Sigmoid colon (tissue), 7 donors: ENCODE measurements around the gene MEIOB. TPM values are rescaled to one million over a fixed set of nuclear protein-coding genes. Genes with fewer than 3 reads are reported as not detected.

Source experiments
- DNase-seq: peaks from one replicate; pipeline ENCODE4 v3.0.0-alpha.2; 2019
- H3K27ac ChIP-seq, 4 donors: fragments of 200-600 bp; sonication (generic); one replicate each; pipeline ENCODE4 v1.5.1; 2016 to 2019; ENCODE audit warnings: mild to moderate bottlenecking in 1 of 4
- H3K27me3 ChIP-seq, 3 donors: fragments of 200-600 bp; sonication (generic); one replicate each; pipeline ENCODE4 v1.5.1; 2019; ENCODE audit warnings: mild to moderate bottlenecking in 1 of 3
- H3K36me3 ChIP-seq, 4 donors: fragments of 200-600 bp; sonication (generic); one replicate each; pipeline ENCODE4 v1.5.1; 2016 to 2019
- H3K4me1 ChIP-seq, 4 donors: fragments of 200-600 bp; sonication (generic); one replicate each; pipeline ENCODE4 v1.5.1; 2017 to 2019
- H3K4me3 ChIP-seq, 4 donors: fragments of 200-600 bp; sonication (generic); one replicate each; pipeline ENCODE4 v1.5.1; 2017 to 2019; ENCODE audit warnings: mild to moderate bottlenecking in 2 of 4, moderate library complexity in 1 of 4
- H3K9me3 ChIP-seq, 4 donors: fragments of 200-600 bp in 3 of 4; sonication (generic) in 3 of 4; one replicate each; pipeline versions ENCODE4 v1.5.1 to v1.6.1; 2013 to 2019
- CTCF ChIP-seq, 4 experiments: fragments of 450-650 bp in 3 of 4; fragments of 200-600 bp in 1 of 4; IDR thresholded peaks; one replicate each; pipeline ENCODE4 v1.5.1; 2016 to 2019; ENCODE audit warnings: antibody characterized with exemption in 4 of 4, mild to moderate bottlenecking in 3 of 4, moderate library complexity in 2 of 4
- EP300 ChIP-seq, 4 donors: sonication (generic); formaldehyde crosslinking; IDR thresholded peaks; one replicate each; pipeline ENCODE4 v1.6.1; 2017; ENCODE audit warnings: antibody characterized with exemption in 4 of 4
- POLR2A ChIP-seq, 2 donors: fragments of 450-650 bp; IDR thresholded peaks; one replicate each; pipeline ENCODE4 v1.6.1; 2016; ENCODE audit warnings: antibody characterized with exemption in 2 of 2, mild to moderate bottlenecking in 2 of 2, moderate library complexity in 2 of 2
- POLR2AphosphoS5 ChIP-seq, 4 donors: sonication (generic); formaldehyde crosslinking; IDR thresholded peaks; one replicate each; pipeline ENCODE4 v1.6.1; 2017; ENCODE audit warnings: antibody characterized with exemption in 4 of 4
- WGBS, 2 donors: extraction: QIAGEN DNeasy Blood & Tissue Kit; methylation state at CpG; one replicate each; pipeline ENCODE4 v1.1.7; 2013; 5-methylcytosine and 5-hydroxymethylcytosine counted together
- intact Hi-C: fragments of 100-400 bp; cut with DNase I; formaldehyde crosslinking; loops from one replicate; pipeline ENCODE4 v1.15.1; 2023
- polyA plus RNA-seq, 3 donors: library from polyadenylated mRNA; stranded (reverse); fragments of 200-250 nt; gene quantifications; one replicate each; pipeline ENCODE4 v1.2.3, GENCODE V29; 2013
- total RNA-seq, 4 donors: library from RNA; depleted of rRNA; stranded (reverse); fragments of >200 nt; gene quantifications; one replicate each; pipeline ENCODE4 v1.1.0, GENCODE V29; 2016
- donor health status: healthy with polysubstance abuse.
- donor health status: Bipolar disorder and iron deficiency.
- donor health status: healthy.

The MEIOB gene
- total and polyA plus RNA-seq, 7 donors: 0.10 TPM; not detected in 6

GRCh38 chr16:1851793-1852192, 20.2 kb downstream of the MEIOB start:
- 68 to 76% methylated on average over 4 of the region's 4 CpGs for WGBS, 2 donors
- intact Hi-C loops: no loop called here
- TF ChIP-seq CTCF (IDR thresholded peaks at IDR 0.05): no peak
- no peak for TF ChIP-seq POLR2AphosphoS5 (IDR thresholded peaks at IDR 0.05)
- no peak for TF ChIP-seq POLR2A (IDR thresholded peaks at IDR 0.05)
- TF ChIP-seq EP300 (IDR thresholded peaks at IDR 0.05): no peak
- no peak overlapping the region for H3K27ac ChIP-seq
- DNase-seq: no peak
- H3K4me1 ChIP-seq: no peaks in the 10 kb centered on the region
- peaks cover 0 to 15% (median 1%) of the 10 kb centered on the region in 3 donors for H3K27me3 ChIP-seq
- H3K4me3 ChIP-seq: no peak overlapping the region
- H3K36me3 ChIP-seq: no peaks in the 10 kb centered on the region
- H3K9me3 ChIP-seq: no peaks in the 10 kb centered on the region

- Histone ChIP-seq H3K4me3 (no peak overlapping the region), H3K27me3 (peaks cover 0 to 20% (median 0%) of the 10 kb centered on the region in 3 donors), H3K36me3 (no peaks in the 10 kb centered on the region), H3K4me1 (no peaks in the 10 kb centered on the region), H3K27ac (no peak overlapping the region), H3K9me3 (no peaks in the 10 kb centered on the region)
- 81 to 88% methylated on average over 7 of the region's 7 CpGs for whole genome bisulfite sequencing, 2 donors
- intact Hi-C loops: no loop called here
- TF ChIP-seq POLR2A (IDR thresholded peaks at IDR 0.05): no peak
- TF ChIP-seq CTCF (IDR thresholded peaks at IDR 0.05): no peak
- TF ChIP-seq POLR2AphosphoS5 (IDR thresholded peaks at IDR 0.05): no peak
- TF ChIP-seq EP300 (IDR thresholded peaks at IDR 0.05): no peak
- no peak for DNase-seq
Observed at GRCh38 chr16:1850981-1851380, 21.0 kb downstream of the MEIOB start.

GRCh38 chr16:1846416-1846815, 25.5 kb downstream of the MEIOB start:
- peaks cover 0 to 18% (median 0%) of the 10 kb centered on the region in 3 donors for H3K27me3 ChIP-seq
- no peaks in the 10 kb centered on the region for H3K36me3 ChIP-seq
- H3K27ac ChIP-seq: no peak overlapping the region
- TF ChIP-seq POLR2A (IDR thresholded peaks at IDR 0.05) (no peak), EP300 (IDR thresholded peaks at IDR 0.05) (no peak), POLR2AphosphoS5 (IDR thresholded peaks at IDR 0.05) (no peak), CTCF (IDR thresholded peaks at IDR 0.05) (no peak)
- H3K4me3 ChIP-seq: no peak overlapping the region
- H3K9me3 ChIP-seq: no peaks in the 10 kb centered on the region
- 84 to 86% methylated on average over 1 of the region's 1 CpG for WGBS, 2 donors
- no peaks in the 10 kb centered on the region for H3K4me1 ChIP-seq
- DNase-seq: no peak
- intact Hi-C loops: no loop called here

GRCh38 chr16:1845985-1846384, 26.0 kb downstream of the MEIOB start:
- Histone ChIP-seq H3K36me3 (no peaks in the 10 kb centered on the region), H3K4me1 (no peaks in the 10 kb centered on the region), H3K27me3 (peaks cover 0 to 18% (median 0%) of the 10 kb centered on the region in 3 donors), H3K4me3 (no peak overlapping the region), H3K27ac (no peak overlapping the region), H3K9me3 (no peaks in the 10 kb centered on the region)
- intact Hi-C loops: no loop called here
- TF ChIP-seq POLR2A (IDR thresholded peaks at IDR 0.05): no peak
- WGBS, 2 donors: 50 to 71% methylated on average over 4 of the region's 4 CpGs
- DNase-seq: no peak

- no peaks in the 10 kb centered on the region for H3K9me3 ChIP-seq
- H3K4me3 ChIP-seq: no peak overlapping the region
- H3K4me1 ChIP-seq: no peaks in the 10 kb centered on the region
- 65 to 73% methylated on average over 9 of the region's 9 CpGs for WGBS, 2 donors
- DNase-seq: no peak
- no peaks in the 10 kb centered on the region for H3K27me3 ChIP-seq
- intact Hi-C loops: no loop called here
- TF ChIP-seq POLR2A (IDR thresholded peaks at IDR 0.05) (no peak), EP300 (IDR thresholded peaks at IDR 0.05) (no peak), POLR2AphosphoS5 (IDR thresholded peaks at IDR 0.05) (no peak), CTCF (IDR thresholded peaks at IDR 0.05) (no peak)
- H3K36me3 ChIP-seq: peaks cover 0 to 5% (median 0%) of the 10 kb centered on the region in 4 donors
- H3K27ac ChIP-seq: no peak overlapping the region
Observed at GRCh38 chr16:1839554-1839953, 32.4 kb downstream of the MEIOB start.
